ENCODE results near the gene NIPA2.

GRCh38 chr15:22902578-22902977, 64.1 kb downstream of the NIPA2 start:
- TF ChIP-seq CTCF (IDR thresholded peaks at IDR 0.05) = no peak
- TF ChIP-seq EZH2 (IDR thresholded peaks at IDR 0.05) = no peak
- TF ChIP-seq EZH2phosphoT487 (IDR thresholded peaks at IDR 0.05) = no peak

All from neural progenitor cell (in vitro differentiated cells).